HTERT RPE-1 (cell line): Measurements from ENCODE around the gene VEGFD.

ENCODE experiments used
- in situ Hi-C: fragments of 300-500 bp; cut with MboI; formaldehyde crosslinking; loops from 4 replicates; pipeline ENCODE4 v1.14.3; 2020; ENCODE audit warnings: low sequenced_read_pairs

VEGFD gene, protein sequence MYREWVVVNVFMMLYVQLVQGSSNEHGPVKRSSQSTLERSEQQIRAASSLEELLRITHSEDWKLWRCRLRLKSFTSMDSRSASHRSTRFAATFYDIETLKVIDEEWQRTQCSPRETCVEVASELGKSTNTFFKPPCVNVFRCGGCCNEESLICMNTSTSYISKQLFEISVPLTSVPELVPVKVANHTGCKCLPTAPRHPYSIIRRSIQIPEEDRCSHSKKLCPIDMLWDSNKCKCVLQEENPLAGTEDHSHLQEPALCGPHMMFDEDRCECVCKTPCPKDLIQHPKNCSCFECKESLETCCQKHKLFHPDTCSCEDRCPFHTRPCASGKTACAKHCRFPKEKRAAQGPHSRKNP

GRCh38 chrX:15384304-15384703 lies at the start of gene VEGFD:
VEGFD (minus strand) TSS chrX:15384413; CDS start chrX:15383946, 467 bp downstream.
- in situ Hi-C loops, result no loop called here

DNA sequence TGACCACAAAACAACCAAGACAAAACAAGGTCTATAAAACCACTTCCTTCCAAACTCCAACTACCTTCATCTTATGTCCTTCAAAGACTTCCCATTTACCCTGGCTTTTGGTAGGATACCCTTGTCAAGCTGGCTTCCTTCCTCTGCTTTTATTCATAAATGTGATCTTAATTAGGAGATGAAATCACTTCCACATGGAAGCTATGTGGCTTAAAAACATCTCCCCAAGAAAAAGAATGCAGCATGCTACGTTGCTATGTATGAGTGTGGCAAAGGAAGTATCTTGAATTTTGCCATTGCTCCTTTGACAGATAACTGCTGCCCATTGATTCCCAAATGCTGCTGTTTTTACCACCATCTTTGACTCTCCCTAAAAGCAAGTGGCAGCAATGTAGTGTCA lies 46.4 kb upstream of the VEGFD start:
- in situ Hi-C loops, result no loop called here

DNA sequence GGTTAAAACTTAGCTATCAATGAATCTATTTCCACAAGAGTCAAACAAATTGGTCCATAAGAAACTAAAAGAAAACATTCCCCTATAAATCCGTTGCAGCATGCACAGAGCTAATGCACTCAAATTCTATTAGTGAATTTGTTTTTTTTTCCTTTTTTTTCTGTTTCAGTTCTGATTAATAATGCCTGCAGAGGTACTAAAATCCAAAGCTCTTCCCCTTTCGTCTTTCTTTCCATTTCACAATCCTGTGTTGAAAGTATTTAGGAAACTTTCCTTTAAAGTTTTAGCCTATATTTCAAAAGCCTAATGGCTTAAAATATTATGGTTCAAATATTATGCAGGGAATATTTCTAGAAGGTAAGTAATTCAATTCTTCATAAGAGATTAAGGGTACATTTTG lies 45.9 kb upstream of the VEGFD start:
- in situ Hi-C loops, result no loop called here

- in situ Hi-C loops, result no loop called here
Measured at GRCh38 chrX:15425024-15425423, 40.8 kb upstream of the VEGFD start.

GRCh38 chrX:15418707-15419181 lies 34.5 kb upstream of the VEGFD start:
- in situ Hi-C loops, result no loop called here

- in situ Hi-C loops, result no loop called here
Measured at GRCh38 chrX:15418041-15418706, 34.0 kb upstream of the VEGFD start.

DNA sequence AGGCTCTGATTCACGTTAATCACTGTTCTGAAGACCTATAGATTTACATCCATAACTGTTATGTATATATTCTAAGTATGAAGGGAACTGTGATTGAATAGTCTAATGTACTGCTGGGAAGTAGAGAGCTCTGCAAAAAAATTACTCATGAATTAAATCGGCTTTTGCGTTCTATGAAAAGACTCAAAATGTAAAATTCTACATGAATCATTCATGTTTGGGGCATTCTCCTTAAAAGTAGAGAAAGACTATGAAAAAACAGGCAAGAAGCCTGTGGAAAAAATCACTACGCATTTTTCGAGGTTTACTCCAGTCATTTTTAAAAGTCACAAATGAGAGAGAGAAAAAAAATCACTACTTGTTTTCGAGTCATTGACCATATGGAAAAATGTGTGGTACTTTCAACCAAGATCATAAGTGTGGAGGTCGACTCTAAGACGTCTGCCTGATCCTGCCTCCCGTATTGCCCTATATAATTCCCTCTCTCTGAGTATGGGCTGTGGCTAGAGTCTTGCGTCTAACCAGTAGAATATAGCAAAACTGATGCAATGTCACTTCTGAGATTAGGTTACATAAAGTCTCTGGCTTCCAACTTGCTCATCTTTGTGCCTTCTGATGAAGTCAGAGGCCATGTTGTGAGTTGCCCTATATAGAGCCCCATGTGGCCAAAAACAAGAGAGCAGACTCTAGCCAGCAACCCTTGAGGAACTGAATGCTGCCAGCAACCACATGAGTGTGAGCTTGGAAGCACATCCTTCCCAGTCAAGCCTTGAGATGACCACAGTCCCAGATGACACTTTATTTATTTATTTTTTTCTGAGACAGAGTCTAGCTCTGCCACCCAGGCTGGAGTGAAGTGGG lies 32.1 kb upstream of the VEGFD start:
- in situ Hi-C loops, result no loop called here

- in situ Hi-C loops, result no loop called here
Measured at GRCh38 chrX:15413101-15413500, 28.9 kb upstream of the VEGFD start.

DNA sequence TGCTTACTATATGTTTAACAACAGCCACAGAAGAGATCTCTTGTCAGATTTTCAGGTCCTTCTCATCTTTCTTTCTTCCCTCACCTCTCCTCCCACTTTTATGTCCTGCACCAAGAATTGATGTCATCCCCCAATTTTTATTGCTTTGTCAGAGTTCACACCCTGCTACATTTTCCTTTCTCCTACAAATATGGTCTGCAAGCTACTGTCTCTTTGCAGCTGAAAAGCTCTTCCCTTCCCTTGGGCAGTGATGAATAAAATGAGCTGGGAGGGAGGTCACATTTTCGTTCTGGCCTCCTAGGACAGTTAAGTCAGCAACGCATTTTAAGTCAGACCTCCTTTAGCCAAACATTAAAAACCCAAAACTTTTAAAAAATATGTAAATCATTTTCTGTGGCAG lies 26.7 kb upstream of the VEGFD start:
- in situ Hi-C loops, result no loop called here

DNA sequence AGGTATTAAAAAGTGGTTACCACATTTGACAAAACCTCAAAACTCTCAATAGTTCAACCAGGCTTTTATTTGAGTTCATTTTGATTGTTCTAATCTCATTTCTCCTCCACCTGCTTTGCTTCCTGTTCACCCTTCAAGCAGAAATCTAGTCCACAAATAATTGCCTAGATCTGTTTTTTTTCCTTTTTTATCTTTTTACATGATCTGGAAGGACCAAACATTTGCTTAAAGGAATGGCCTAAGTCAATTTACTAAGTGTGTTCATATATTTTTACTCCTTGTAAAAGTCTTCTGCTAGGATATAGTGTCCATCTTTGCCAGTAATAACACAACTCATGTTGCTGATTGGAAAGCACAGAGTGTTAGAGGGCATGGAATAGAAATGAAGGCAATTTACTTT lies 26.2 kb upstream of the VEGFD start:
- in situ Hi-C loops, result no loop called here

DNA sequence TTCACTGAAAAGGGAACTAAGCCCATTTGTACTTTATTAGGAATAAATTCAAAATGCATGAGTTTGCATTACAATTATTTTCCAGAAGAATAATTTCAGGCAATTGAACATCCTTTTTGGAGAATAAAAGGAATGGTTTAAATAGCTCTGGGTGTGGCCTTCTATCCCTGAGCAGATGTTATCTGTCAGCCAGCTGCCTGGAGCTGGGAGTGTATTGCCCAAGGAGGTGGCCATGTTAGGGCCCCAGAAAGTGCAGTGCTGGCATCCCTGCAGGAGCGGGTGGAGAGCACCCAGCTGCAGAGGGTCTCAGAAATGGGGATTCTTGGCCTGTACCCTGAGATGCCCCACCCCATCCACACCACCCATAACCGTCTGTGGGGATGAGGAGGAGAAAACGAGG lies 21.6 kb upstream of the VEGFD start:
- in situ Hi-C loops, result no loop called here

- in situ Hi-C loops, result no loop called here
Measured at GRCh38 chrX:15404401-15405096, 20.3 kb upstream of the VEGFD start.

GRCh38 chrX:15401378-15401777 lies 17.2 kb upstream of the VEGFD start:
- in situ Hi-C loops, result no loop called here

DNA sequence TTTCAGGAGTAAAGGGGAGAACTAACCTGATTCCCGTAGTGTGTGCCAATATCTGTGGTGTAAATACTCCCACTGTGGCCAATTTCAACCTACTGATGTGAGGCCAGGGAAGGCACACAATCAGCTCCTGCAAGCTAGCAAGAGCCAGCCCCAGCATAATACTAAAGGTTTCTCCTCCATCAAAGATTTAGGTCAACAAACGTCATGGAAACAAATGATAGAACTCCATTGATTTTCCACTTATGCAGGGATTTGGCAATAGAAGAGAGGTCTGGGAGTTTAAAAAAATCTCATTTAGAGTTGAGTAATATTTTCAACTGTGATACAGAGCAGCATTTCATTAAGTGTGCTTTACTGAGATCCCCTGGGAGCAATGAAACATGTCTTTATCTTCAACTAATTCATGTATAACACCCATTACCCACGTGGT lies 15.8 kb upstream of the VEGFD start:
- in situ Hi-C loops, result no loop called here

DNA sequence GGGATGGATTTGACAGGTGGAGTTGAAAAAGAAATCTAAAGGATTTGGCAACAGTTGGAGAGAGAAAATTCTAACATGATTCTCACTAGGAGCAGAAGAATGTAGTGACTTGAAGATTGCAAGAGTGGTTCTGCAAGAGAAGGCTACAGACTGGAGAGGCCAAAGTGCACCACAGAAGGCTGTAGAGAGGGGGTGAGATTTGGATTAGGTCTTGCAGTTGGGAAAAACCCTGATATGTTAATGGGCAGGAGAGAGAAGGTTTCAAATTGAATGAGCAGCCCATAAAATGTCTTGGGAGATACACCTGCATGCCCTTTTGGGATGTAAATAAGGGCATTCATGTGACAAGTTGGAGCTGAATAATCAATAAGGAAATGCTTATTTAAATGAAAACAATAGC lies 14.7 kb upstream of the VEGFD start:
- in situ Hi-C loops, result no loop called here

- in situ Hi-C loops, result no loop called here
Measured at GRCh38 chrX:15395789-15396188, 11.6 kb upstream of the VEGFD start.

DNA sequence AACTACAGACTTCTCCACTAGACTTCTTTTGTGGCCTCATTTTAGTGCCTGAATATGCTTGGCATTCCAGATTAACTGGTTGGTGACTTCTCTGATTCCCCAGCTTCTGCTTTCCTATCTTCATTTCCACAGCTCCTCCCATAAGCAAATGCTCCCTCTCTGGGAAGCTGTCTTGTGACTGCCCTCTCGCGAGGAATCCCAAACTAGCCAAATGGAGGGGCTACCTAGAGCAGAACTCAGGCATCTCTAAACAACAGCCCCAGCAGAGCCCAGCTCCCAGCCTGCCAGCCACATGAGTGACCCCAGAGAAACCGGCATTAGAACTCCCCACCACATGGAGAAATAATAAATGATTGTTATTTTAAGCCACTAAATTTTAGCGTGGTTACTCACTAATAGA lies 7.6 kb upstream of the VEGFD start:
- in situ Hi-C loops, result no loop called here

GRCh38 chrX:15382813-15383212 lies 1.4 kb downstream of the VEGFD start:
- in situ Hi-C loops, result no loop called here

DNA sequence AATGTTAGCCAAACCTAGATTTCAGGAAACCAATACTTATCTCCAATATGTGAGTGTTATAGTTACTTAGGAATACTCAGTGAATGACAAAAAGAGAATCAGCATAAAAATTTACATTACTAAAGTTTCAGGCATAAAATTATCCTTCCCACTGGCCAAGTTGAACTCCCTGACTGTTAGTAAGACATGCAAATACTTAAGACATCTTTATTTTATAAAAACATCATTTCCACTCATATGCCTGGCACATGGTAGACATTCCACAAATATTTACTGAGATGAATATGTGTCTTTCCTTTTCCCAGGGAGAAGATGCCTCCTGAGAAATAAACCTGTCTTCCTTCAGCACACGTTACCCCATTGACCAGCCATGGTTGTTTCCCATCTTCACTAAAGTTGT lies 7.3 kb downstream of the VEGFD start:
- in situ Hi-C loops, result no loop called here

DNA sequence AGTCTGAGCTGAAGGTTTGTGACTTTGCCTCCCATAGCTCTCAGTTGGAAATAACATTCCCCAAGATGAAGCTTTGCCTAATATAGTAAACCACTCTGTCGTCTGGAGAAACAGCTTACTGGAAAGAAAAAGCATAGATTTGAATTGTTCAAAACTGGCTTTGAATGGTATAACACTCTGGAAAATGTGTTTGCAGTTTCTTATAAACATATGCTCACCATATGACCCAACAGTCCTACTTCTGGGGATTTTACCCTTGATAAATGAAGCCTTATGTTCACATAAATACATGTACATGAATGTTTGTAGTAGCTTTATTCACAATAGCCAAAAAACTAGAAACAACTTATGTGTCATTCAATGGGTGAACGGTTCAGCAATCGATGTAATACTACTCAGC lies 10.2 kb downstream of the VEGFD start:
- in situ Hi-C loops, result no loop called here
